Measurements from ENCODE around the gene SMIM3.
A peak's percentile ranks its signal among the peaks of the same experiment; 100 is the strongest.
"Not testable (repeated sequence)": the region's sequence is repeated elsewhere in the genome, so short reads cannot be mapped to it uniquely, and the experiment has no call there.

SMIM3 gene

DNA sequence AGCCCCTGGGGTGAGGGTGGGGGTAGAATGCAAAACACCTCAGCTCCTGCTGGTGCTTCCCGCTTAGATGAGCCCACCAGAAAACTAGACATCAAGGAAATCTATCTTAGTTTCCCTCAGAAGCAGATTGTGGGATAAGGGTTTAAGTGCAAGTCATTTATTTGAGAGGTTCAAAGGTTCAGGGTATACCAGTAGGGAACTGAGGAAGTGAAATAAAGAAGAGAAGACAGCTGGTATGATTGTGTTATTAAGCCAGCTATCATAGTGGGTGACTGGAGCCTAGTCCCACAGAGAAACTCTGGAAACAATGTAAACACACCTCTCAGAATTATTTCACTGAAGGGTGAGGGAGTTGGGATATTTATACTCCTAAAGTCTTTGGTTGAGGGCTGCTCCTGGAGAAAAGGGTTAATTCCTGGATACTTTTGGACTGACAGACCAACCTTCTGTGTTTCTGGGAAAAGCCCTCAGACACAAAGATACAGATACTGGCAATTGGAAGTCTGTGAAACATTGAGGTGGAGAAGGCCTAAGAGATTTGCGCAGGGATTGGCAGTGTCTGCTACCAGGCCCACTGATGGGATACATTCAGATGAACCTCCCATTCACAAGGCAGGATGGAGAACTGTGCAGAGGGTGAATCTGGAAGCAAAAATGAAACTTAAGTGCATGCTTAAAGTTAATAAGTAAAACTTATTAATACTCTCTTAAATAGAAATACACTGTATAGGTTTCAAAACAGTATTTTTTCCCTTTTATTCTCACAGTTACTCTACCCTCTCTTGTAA, 13.4 kb upstream of the SMIM3 start:
- no peak for DNase-seq (ENCODE audit: low spot score)

DNA sequence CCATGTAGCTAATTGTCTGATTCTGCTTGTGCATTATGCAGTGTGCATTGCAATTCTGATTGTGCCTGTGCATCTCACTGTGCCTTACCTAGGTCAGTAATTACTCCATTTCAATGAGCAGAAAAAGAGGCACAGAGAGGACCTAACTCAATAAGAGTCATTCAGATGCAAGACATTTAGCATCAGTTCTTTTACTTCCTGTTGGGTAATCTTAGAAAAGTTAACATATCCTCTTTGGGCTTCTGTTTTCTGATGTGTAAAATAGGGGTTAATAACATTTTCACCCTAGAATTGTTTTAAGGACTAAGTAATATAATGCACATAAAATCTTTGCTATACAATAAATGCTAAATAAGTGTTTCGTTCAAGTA, 12.8 kb upstream of the SMIM3 start:
- no peak for DNase-seq (ENCODE audit: low spot score)

DNA sequence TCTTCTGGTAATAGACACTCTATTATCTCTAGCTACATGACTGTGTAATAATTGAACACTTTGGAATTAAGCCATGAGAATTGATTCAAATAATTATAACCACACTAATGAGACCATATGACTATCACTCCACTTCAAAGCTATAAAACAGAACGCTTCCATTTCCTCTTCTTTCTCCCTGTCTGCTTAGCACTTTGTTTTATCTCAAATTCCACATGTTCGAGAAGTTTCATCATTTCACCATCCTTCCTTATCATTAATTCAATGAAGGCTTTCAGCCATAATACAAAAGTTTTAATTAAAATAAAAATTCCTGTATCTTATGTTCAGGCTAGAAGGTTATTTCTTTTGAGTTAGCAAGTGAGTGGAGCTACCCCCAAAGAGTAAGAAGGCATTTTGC, 12.3 kb upstream of the SMIM3 start:
- DNase-seq (ENCODE audit: low spot score), result no peak

DNA sequence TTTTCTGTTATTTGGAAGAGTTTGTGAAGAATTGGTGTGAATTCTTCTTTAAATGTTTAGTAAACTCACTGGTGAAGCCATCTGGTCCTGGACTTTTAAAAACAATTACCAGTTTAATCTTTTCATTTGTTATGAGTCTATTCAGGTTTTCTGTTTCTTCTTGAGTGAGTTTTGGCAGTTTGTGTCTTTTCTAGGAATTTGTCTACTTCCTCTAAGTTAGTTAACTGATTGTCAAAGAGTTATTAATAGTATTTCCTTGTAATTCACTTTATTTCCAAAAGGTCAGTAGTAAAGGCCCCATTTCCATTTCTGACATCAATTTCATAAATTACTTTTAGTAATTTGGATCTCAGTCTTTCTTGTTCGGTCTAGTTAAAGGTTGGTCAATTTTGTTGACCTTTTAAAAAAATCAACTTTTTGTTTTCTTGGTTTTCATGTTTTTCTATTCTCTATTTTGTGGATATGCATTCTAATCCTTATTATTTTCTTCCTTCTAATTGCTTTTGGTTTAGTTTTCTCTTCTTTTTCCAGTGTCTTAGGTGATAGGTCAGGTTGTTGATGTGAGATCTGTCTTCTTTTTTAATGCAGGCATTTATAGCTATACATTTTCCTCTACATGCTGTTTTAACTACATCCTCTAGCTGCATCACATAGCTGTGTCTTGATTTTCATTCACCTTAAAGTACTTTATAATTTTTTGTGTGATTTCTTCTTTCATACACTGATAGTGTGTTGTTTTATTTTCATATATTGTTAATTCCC, 7.3 kb upstream of the SMIM3 start:
- DNase-seq (ENCODE audit: low spot score), result no peak

DNA sequence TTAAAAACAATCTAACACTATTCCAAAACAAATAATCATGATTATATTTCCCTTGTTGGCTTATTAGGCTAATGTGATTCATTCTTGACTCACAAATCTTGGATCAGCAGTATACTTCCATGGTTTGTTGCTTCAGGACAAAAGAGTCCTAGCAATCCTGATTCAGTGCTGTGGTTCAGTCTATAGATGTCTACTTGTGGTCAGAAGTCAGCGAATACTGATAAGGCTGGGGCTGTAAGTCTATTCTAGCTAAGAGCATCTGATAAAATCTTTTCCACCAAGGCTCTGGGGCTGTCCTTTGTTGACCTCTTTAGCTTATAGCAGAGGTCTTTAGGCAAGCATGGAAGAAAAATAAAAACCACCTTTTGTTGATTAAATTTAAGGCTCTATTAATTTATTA, 4.4 kb upstream of the SMIM3 start:
- peak; percentile 60 for DNase-seq (ENCODE audit: low spot score)

DNA sequence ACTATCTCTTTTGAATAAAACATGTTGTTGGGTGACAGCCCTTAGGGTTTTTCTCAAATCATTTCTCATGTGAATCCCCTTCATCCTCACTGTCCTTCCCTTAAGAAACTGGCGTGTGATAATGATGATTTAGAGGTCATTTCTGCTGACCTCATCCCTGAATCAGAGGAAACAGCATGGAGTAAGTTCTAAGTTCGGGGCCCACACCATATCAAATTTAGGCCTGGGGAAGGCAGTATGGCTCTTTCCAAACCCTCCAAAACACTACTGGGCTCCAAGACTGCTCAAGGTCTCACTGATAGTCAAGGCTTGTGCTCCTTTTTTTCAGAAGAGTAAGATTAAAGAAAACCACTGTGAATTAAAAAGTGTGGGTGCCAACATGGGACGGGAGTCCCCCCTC, 872 bp upstream of the SMIM3 start:
- DNase-seq (ENCODE audit: low spot score), result no peak

DNA sequence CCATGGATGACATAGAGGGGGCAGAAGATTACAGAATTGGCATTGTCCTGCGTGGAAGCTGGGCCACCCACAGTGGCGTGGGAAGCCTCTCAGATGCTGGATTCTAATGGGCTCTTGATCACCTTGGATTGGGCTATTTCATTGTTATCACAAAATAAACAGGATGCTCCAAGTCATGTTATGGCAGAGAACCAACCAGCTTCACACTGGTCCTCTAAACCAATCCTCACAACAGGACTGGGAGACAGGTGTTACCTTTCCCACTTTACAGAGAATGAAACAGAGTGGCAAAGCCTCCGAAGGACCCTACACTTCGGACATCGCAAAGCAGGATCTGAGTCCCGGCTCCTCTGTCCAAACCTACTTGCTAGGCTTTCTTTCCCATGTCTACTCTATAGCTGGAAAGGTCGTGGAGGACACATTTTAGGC, 455 bp upstream of the SMIM3 start:
- no peak for DNase-seq (ENCODE audit: low spot score)

DNA sequence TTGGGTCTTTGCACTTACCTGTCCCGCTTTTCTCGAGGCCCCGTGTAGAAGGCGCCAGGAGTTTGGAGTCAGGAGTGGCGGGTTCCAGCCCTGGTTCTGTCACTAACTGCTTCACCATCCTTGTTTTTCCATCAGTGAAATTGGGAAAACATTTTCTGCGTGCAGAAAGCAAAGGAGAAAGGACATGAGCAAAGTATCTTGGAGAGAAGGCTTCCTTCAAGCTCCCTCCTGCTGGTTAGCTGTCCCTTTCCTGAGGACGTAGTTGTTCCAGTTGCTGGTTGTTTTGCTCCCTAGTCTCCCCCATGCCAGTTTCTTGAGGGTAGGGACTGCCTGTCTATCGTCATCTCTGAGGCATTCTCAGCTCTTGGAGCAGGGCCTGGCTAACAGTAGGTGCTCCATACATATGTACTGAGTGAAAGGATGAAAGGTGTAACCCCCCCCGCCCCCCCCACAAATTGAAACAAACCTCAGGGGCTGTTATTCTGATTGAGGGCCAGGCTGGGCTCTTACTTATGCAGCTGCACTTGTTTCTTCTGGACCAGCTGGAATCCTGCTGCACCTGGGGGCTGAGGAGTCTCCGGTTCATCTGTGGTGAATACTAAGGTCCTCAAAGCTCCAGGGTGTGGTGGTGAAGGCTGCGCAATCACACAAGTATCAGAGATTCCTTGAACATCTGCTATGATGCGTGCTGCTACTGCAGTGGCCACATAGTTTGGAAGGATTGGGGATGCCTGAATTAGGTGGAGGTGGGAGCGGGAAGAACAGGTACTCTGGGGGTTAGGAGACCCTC, 1.0 kb downstream of the SMIM3 start:
- DNase-seq (ENCODE audit: low spot score), result no peak

DNA sequence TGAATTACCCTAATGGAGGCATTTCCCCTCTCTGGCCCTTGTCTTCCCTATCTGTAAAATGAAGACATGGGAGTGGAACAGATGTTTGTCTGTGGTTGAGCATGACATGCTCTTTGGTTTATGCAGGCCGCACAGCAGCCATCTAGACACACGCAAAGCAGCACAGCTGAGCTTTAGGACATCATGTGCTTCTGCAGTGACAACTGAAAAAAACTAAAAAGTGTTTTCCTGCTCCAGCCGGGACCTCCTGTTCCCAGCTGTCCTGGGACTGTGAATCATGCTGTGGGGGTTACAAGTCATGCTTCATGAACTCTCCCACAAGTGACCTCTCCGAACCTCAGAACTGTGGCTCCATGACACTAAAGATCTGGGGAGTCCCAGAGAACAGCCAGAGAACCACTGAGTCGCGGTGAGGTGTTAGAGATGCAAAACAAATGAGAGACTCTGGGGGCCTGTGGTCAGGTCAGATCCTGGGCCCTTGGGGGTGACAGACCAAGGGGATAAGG, 1.7 kb downstream of the SMIM3 start:
- peak; percentile 34 for DNase-seq (ENCODE audit: low spot score)

DNA sequence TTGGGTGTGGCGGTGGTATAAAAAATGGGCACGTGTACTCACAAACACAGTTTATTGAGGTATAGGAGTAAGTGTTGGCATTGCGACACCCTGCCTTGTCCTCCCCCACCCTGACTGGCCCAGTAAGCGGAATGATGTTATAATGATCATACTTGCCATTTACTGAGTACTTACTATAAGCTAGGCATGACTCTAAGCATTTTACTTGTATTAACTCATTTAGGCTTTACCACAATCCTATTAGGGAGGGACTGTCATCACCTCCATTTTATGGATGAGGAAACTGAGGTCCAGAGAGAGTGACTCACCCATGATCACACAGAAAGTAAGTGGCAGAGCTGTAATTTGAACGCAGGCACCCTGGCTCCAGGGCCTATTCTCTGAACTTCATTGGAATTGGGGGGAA, 2.3 kb downstream of the SMIM3 start:
- DNase-seq (ENCODE audit: low spot score), result peak; percentile 60

DNA sequence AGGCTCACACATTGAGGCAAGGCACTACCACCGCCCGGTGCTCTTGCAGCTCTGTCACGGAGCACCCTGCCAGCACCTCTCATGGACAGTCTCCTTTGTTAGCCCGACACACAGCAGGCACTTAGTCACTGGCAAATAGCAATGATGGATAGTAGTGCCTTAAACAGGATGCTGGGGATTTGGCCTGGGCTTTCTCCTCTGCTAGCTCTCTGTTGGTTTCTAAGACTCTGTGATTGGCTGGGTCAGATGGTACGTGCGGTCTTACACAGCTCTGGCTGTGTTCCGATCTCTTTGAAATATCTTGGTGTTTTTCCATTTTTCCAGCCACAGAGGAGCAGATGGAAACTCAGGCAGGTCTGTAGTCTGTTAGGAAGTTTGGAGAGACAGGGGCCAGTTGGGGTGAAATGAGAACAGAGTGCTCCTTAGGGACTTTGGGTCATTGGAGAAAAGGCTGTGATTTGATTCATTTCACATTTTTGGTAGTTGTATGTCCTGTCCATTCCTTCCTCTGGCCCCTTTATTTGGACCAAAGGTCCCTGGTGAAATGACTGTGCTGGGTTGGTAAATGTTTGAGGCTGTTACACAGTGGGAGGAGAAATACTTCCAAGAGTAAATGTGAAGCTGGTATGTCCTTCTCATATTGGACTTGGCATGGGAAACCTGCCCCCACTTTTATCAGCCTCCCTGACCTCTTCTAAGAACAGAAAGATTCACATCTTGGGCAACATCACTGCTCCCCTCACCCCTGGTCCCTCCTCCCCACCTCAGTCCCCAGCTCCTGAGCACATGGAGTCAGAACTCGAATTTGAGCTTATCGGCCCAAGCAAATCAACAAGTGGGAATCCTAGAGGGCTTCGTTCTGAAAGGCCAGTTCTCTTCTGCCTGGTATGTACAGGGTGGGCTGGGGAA, 3.4 kb downstream of the SMIM3 start:
- DNase-seq (ENCODE audit: low spot score), result peak; percentile 76

DNA sequence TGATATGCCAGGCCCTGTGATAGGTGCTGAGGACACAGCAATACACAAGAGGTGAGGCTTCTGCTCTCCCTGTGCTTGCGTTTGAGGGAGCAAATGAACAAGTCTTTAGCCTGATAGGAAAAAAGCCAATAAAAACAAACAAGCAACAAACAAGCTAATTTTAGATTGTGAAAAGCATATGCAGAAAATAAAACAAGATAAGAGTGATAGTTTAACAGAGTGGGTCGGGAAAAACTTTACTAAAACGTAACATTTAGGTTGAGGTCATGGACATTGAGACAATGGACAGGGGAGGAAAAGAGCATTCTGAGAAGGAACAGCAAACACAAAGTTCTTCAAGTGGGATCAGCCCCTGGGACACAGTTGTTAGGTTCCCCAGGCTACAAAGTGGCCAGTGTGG, 4.3 kb downstream of the SMIM3 start:
- DNase-seq (ENCODE audit: low spot score), result no peak

DNA sequence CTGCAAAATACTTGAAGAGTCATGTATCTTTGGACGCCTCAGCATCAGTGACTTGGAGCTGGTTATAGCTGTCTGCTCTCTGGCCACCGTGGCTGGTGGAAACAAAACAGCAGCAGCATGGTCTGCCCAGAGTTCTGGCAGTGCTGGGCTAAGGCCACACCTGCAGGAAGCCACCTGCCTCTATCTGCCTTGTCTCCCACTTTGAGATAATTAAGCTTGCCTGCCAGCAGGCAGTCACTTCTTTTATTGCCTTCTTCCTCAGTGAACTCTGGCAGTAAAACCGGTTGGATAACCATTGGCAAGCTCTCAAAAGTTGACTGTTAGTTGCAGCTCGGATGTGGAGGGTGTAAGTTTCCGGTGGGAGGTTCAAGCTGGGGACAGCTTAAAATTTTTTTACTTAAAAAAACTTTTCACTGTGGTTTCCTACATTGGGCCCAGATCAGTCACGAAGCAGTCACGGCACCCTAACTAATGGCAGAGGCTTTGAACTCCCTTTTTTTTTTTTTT, 4.9 kb downstream of the SMIM3 start:
- DNase-seq (ENCODE audit: low spot score), result peak; percentile 85

DNA sequence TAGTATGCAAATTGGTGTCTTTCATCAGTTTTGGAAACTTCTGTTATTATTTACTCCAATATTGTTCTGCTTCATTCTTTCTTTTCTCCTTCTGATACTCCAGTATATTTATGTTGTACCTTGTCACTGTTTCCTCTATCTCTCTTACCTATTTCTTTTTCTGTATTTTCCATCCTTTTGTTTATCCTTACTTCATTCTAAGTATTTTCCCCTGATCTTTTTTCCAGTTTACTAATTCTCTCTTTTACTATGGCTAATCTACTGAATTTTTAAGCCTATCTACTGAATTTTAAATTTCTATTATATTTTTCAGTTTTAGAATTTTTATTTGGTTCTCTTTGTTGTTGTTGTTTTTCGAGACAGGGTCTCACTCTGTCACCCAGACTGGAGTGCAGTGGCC, 7.4 kb downstream of the SMIM3 start:
- DNase-seq (ENCODE audit: low spot score), result no peak

DNA sequence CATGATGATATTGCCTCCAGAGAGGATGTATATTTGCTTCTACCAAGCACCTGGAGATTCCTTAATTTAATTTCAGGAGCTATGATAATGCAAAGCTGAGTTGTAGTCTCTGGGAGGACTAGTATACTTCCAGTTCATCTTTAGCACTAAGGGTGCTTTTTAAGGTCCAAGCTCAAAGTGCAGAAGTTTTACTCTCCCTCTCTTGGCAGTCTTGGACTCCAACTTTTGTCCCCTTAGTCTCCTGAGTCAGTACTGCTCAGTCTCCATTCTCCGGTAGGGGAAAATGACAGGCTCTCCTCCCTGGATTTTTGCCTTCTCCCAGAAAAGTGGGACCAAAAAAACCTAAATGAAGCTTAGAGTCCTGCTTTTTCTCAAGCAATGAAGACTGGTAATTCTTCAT, 8.3 kb downstream of the SMIM3 start:
- no peak for DNase-seq (ENCODE audit: low spot score)

DNA sequence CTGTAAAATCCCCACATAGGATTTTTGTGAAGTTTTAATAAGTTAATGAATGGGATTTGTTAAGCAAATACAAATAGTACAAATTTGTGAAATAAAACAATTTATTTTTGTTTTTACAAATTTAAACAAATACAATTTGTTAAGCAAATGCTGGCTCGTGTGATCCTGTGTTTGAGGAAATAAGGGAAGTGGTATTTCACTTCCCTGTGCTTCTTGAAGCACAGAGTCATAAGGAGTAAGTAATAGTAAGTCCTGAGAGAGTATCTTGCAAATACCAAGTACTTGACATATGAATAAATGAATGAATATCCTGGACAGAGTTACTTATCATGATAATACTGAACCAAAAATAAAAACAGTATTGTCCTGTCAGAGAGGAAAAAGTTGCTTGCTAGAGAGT, 9.1 kb downstream of the SMIM3 start:
- no peak for DNase-seq (ENCODE audit: low spot score)

DNA sequence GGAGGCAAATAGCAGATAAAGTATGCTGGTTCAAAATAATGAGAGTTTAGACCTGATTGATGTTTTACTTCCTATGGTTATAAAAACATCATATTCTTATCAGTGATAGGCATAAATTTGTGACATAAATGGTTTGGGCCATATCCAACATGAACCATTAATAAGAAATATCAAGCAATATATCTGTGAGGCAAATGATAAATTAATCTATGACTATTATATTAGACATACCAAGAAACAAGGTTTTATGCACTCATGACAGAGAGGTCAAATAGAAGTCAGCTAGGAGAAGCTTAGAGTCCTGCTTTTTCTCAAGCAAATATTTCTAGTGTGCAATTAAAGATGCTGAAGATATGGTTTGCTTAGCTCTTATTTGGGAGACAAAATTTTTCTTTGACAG, 10.4 kb downstream of the SMIM3 start:
- DNase-seq (ENCODE audit: low spot score), result no peak

DNA sequence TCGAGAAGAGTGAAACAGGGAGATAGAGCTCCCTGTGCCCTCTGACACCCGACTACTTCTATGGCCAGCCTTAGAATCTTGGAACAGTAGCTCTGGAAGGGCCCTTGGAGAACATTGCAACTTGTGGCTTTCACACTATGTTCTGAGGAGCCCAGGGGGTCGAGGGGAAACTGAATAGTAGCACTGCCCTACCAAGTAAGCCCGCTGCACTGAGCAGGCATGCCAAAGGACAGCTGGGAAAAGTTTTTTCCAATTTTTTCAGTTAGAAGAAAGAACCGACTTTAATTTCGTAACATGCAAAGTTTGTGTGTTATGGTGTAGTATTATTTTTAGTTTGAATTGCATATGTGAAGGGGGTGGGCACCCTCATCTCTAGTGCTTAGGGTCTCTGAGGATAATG, 10.9 kb downstream of the SMIM3 start:
- no peak for DNase-seq (ENCODE audit: low spot score)

DNA sequence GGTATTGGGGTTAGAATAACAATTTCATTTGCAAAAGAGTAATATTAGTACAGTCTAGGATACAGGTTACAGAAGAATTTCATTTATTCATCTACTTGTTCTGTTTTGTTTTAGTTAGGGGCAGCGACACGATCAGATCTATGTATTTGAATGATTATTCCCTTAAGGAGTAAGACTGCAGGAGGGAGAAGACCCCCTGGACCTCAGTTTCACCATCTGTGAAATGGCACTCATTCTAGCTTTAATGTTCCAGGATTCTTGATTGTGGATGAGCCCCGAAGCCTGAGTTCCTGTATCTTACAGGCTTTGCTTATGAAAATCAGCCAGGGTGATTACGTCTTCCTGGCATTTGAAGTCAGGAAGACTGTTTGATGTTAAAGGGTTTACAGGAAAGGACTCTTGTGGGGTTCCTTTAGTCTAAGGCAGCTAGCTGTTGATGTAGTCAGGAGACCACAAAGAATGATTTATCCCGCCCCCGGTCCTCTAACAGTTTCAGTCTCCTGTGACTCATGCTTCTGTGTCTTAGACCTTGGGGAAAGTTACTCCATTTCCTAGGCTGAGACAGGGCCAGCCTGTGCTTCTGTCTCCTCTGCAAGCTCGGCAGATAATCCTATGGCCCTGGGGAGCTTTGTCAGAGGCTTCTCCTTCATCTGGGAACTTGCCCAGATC, 11.5 kb downstream of the SMIM3 start:
- peak; percentile 88 for DNase-seq (ENCODE audit: low spot score)

DNA sequence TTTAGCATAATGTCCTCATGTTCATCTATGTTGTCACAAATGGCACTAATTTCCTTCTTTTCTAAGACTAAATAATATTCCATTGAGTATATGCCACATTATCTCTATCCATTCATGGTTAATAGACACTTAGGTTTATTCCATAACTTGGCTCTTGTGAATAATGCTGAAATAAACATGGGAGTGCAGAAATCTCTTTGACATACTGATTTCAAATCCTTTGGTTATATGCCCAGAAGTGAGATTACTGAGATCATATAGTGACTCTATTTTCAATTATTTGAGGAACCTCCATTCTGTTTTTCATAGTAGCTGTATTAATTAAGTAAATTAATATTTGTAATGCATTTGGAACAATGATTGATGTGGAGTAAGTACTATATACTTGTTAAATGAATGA, 13.0 kb downstream of the SMIM3 start:
- no peak for DNase-seq (ENCODE audit: low spot score)

DNA sequence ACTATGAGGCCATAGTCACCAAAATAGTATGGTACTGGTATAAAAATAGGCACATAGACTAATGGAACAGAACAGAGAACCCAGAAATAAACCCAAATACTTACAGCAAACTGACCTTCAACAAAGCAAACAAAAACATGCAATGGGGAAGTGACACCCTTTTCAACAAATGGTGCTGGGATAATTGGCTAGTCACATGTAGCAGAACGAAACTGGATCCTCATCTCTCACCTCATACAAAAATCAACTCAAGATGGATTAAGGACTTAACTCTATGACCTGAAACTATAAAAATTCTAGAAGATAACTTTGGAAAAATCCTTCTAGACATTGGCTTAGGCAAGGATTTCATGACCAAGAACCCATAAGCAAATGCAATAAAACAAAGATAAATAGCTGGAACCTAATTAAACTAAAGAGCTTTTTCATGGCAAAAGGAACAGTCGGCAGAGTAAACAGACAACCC, 14.9 kb downstream of the SMIM3 start:
- not testable (repeated sequence) for DNase-seq (ENCODE audit: low spot score)

Data from AG20443 (cell line).